GM21619 (cell line): ENCODE data around the gene ZNF3.

Source experiments
- ATAC-seq: cut with Tn5 transposase; IDR thresholded peaks from one replicate; pipeline ENCODE4 v1.9.1; 2021; ENCODE audit not compliant: unreplicated experiment

ZNF3 gene

DNA sequence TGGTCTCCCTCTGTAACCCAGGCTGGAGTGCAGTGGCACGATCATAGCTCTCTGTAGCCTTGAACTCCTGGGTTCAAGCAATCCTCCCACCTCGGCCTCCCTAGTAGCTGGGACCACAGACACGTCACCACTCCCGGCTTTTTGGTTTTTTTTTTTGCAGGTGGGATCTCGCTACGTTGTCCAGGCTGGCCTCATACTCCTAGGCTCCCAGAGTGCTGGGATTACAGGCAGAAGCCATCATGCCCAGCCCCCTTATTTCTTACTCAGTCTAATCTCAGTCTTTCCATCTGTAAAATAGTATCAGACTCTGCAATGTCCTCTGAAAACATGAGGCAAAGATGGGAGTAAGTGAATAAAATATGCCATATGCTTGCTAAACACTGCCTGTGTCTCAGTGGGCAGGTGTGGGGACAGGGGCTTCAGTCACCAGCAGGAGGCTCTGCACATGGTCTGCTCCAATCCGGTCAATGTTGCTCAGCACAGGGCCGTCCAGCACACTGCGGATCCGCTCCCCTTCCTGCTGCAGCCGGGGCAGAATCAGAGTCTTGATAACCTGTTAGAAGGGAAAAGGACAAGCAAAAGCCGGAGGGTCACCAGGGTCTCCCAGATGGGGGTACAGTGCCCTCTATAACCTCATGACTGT, 28.1 kb upstream of the ZNF3 start:
- ATAC-seq = no peak

- no peak for ATAC-seq
Observed at GRCh38 chr7:100107890-100108289, 26.4 kb upstream of the ZNF3 start.

- ATAC-seq = no peak
Observed at GRCh38 chr7:100107125-100107737, 25.7 kb upstream of the ZNF3 start.

DNA sequence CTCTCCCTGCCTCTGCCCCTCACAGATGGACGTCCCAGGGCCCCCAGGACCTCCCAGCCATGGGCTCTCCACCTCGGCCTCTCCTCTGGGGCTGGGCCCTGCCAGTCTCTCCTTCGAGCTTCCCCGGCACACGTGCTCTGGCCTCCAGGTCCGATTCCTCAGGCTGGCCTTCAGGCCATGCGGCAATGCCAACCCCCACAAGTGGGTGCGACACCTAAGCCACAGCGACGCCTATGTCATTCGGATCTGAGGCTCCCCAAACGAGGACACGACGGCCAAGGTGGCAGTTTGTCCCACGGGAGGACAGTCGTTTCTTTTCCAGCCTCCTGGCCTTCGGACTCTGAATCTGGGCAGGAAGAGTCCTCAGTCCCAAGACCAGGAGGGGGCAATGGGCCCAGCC, 25.1 kb upstream of the ZNF3 start:
- no peak for ATAC-seq

GRCh38 chr7:100105534-100105933, 24.0 kb upstream of the ZNF3 start:
- no peak for ATAC-seq

DNA sequence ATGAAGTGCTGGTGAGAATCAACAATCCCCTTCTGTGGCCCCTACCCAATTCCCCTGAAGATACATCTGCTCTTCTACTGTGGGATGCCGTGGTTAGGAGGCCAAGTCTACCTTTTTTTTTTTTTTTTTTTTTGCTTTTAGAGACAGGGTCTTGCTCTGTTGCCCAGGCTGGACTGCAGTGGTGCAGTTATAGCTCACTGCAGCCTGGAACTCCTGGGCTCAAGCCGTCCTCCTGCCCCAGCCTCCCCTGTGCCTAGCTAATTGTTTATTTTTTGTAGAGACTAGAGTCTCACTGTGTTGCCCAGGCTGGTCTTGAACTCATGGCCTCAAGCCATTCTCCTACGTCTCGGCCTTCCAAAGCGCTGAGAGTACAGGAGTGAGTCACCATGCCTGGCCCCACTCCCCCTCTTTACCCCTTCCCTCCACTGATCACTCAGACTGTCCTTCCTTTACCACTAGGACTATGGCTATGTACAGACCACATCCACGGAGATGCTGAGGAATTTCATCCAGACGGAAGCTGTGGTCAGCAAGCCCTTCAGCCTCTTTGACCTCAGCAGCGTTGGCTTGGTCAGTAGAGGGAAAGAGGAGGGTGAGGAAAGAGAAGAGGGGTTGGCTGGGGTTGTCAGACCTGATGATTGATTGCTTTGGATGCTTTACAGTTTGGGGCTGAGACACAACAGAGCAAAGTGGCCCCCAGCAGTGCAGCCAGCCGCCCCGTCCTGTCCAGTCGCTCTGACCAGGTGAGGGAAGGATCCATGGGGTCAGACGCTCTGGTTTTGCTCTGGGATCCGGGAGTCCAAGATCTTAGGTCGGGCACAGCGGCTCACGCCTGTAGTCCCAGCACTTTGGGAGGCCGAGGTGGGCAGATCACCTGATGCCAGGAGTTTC, 21.7 kb upstream of the ZNF3 start:
- no peak for ATAC-seq

DNA sequence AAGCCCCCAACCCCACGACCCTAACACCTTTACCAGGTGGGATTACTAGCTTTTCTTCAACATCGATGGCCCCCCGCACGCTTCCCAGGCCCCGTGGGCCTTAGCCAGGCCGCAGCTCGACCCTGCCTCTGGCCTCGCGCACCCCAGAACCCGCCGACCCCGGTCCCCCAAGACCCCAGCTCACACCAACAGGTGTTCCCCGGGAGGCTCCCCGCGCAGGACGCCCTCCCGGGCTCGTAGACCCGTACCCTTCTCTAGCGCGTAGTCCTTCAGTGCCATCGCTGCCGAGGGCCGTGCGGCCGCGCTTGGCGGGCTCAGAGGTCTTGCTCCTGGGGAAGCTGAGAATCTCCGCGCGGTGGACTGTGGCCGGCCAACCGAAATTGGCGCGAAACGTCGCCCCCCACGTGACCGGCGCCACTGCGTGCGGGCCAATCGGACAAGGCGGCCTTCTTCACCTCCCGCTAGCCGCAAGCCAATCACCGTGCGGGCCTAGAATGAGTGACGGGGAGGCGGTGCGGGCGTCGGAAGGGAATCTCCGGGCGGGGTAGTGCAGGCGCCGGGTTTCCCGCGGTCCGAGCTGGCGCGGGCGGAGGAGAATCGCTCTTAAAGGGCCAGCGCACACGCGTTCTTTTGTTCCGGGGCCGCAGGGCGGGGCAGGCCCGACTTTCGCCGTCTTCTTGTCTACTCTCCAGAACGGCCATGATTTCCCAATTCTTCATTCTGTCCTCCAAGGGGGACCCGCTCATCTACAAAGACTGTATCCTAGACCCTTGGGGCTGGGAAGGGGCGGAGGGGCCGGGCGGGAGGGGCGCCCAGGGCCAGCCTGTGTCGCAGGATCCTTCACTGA, 19.7 kb upstream of the ZNF3 start, which contains the start of the genes AP4M1 and MCM7:
Gene AP4M1 (plus strand): TSS at position 628 of the 847 bp plus-strand sequence. CDS start 72 bp downstream, at position 700.
Gene MCM7 (minus strand): TSS at position 382 of the 847 bp plus-strand sequence. CDS start 103 bp downstream, at position 279.
- peak; percentile 84 for ATAC-seq

DNA sequence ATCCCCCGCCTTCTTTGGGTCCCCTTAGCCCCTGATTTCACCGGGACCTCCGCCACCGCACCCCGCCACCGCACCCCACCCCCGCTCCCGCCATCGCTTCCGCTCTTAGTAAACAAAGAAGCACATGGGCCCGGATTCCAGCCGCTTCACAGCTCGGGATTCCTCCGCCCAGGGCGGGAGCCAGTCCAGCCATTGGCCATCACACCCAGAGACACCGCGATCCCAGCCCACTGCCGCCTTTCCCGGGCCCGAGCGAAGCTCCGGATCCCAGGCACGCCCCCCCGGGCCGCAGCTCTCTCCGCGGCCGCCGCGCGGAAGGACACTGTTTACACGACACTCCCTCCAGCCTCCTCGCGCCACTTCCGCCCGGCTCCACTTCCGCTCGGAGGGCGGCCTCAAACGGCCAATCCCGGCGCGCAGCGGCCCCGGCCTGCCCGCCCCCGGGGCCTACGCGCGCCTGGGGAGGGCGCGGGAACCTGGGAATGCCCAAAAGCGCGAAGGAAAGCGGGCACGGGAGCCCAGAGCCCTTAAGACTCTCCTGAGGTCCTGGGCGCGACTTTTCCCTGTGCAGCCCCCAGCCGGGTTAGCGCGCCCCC, 19.0 kb upstream of the ZNF3 start:
- peak; percentile 49 for ATAC-seq

GRCh38 chr7:100099452-100099851, 17.9 kb upstream of the ZNF3 start:
- no peak for ATAC-seq

DNA sequence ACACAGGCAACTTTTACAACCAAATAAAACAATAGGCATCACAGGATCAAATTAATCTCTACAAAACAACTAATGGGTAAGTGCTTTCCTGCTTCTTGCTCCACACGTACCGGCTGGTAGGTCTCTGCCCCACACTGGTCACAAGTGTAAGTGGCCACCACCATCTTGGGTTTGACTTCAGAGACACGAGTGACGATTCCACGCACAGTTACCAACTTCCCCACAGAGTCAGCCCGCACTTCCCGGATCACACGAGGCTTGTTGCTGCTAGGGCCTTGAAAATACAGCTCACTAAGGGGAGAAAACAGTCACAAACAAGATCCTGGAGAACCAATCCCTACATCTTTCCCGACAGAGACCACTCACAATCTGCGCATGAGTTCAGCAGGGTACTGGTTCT, 17.4 kb upstream of the ZNF3 start:
- ATAC-seq = no peak

- ATAC-seq = no peak
Observed at GRCh38 chr7:100095704-100096103, 14.2 kb upstream of the ZNF3 start.

- no peak for ATAC-seq
Observed at GRCh38 chr7:100095289-100095688, 13.8 kb upstream of the ZNF3 start.

DNA sequence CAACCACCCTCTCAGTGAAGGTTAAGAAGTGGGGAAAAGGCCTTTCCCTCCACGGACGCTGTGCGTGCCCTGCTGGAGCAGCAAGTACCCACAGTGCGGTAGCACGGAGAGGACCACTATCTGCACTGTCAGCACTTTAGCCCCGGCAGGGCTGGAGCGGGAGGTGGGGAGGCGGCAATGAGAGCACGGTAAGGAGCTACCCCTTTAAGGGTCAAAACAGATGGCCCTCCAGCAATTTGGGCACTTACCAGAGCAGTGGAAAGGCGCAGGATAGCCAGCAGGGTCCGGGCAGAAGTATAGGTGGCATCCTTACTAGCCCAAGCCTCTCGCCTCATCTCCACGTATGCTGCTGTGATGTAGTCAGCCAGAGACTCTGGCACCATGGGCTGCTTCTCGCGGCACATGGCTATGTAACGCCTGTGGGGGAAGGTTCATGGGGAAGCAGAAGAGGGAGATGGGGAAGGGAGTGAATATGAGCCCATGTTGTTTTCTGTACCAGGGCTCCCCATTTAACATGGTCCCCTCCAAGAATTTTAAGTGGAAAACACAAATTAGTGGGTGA, 12.5 kb upstream of the ZNF3 start:
- ATAC-seq = no peak

GRCh38 chr7:100093498-100093897, 12.0 kb upstream of the ZNF3 start:
- ATAC-seq = no peak

- ATAC-seq = no peak
Observed at GRCh38 chr7:100093054-100093453, 11.5 kb upstream of the ZNF3 start.

- ATAC-seq = no peak
Observed at GRCh38 chr7:100091411-100092181, 10.1 kb upstream of the ZNF3 start.

GRCh38 chr7:100090527-100091410, 9.2 kb upstream of the ZNF3 start:
- no peak for ATAC-seq

- no peak for ATAC-seq
Observed at GRCh38 chr7:100089458-100090196, 8.1 kb upstream of the ZNF3 start.
